Thyroid gland (tissue), 4 donors: Measurements from ENCODE around the gene MEX3A.

ENCODE experiments used
- POLR2A ChIP-seq, 2 donors: fragments of 450-650 bp; IDR thresholded peaks; one replicate each; pipeline ENCODE4 v1.6.1; 2017; ENCODE audit warnings: antibody characterized with exemption in 2 of 2, mild to moderate bottlenecking in 2 of 2, moderate library complexity in 1 of 2
- TF ChIP-seq, protein P1 (sequence below), 6 experiments: fragments of 200-600 bp in 3 of 6; fragments of 450-650 bp in 3 of 6; sonication (generic) in 3 of 6; IDR thresholded peaks; one replicate each; pipeline ENCODE4 v1.5.1; 2016 to 2019; ENCODE audit warnings: antibody characterized with exemption in 6 of 6, mild to moderate bottlenecking in 2 of 6, inconsistent platforms in 1 of 6, moderate library complexity in 1 of 6

DNA sequence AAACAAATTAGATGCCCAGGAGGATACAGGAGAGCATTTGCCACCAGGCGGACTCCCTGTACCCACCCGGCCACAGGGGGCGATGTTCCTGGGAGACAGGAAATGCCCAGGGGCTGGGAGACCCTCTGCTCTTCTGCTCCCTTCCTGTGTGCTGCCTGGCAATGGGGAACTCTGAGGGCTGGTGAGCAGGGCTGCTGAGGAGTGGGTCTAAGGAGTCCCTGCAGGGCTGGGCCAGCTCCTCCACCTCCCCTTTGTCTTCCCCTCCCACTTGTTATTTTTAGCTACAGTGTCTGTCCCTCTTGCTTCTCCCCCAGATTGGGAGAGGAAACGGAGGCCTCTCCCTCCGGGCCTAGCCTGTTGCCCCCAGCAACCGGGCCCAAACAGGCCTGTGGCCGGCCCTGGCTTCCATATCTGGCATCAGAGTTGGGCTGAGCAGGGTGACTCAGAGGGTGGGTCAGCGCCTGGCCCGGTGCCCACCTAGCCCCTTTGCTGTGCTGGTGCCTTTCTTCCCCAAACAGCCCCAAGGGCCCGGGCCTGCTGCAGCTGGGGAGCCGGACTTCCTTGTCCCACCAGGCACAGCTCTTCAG lies 43.9 kb upstream of the MEX3A start:
- TF ChIP-seq, protein P1, sequence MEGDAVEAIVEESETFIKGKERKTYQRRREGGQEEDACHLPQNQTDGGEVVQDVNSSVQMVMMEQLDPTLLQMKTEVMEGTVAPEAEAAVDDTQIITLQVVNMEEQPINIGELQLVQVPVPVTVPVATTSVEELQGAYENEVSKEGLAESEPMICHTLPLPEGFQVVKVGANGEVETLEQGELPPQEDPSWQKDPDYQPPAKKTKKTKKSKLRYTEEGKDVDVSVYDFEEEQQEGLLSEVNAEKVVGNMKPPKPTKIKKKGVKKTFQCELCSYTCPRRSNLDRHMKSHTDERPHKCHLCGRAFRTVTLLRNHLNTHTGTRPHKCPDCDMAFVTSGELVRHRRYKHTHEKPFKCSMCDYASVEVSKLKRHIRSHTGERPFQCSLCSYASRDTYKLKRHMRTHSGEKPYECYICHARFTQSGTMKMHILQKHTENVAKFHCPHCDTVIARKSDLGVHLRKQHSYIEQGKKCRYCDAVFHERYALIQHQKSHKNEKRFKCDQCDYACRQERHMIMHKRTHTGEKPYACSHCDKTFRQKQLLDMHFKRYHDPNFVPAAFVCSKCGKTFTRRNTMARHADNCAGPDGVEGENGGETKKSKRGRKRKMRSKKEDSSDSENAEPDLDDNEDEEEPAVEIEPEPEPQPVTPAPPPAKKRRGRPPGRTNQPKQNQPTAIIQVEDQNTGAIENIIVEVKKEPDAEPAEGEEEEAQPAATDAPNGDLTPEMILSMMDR (IDR thresholded peaks at IDR 0.05), result peak in 1 of 6 experiments; percentile 21
- TF ChIP-seq POLR2A (IDR thresholded peaks at IDR 0.05), result no peak
